ENCODE measurements around the gene EIF2D. TPM values are rescaled to one million over a fixed set of nuclear protein-coding genes. Genes with fewer than 3 reads are reported as not detected.

Gene EIF2D
- polyA plus RNA-seq, 3 donors: 29.5 to 57.5 (median 42.1) TPM

DNA sequence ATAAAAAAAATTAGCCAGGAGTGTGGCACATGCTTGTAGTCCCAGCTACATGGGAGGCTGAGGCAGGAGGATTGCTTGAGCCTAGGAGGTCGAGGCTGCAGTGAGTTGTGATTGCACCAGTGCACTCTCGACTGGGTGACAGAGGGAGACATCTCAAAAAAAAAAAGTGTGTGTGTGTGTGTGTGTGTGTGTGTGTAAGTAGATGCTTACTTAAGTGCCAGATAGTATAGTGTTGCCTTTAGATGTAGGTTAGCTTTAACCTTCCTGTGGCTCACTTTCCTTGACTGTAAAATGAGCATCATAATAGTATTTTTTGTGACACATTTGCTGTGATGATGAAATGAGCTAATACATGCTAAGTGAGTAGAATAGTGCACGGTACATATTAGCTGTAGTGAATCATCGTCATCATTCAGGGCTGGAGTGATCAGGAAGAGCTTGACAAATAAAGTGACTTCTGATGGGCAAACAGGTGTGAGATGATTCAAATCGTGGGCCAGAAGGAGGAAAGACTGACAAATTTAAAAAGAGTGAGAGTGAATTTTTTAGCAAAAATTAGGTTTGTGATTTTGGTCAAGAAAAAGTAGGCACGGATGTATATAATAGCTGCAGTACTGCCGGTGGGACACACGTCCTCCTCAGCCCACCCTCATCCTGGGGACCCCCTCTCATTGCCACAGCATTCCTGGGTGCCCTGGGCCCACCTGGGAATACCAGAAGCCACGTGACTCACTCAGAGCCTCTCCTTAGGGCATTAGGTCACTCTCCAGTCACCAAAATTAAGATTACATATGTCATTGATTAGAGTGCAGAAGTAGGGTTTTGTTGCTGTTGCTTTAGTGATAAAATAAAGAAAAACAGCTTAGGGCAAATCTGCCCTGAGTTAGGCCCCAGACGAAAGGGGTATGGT, 33.9 kb downstream of the EIF2D start:
- no peak overlapping the region for H3K27ac ChIP-seq (ENCODE audit: low read depth, low read length)
- WGBS, 3 donors: 77 to 83% (median 78%) methylated on average over 10 of the region's 10 CpGs

DNA sequence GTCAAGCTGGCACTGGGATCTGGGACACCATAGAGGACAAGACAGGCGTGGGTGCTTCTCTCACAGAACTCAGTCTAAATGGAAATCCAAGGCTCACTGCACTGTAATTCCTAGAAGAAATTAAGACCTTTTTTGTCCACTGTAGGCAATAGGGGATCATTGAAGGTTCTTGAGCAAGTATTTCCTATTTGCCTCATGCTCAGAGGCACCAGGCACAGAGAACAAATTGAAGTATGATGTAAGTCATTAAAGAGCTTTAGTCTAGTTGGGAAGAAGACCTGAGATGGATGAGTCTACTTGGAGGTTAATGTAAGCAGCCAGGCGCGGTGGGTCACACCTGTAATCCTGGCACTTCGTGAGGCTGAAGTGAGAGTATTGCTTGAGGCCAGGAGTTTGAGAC, 34.6 kb downstream of the EIF2D start:
- no peak overlapping the region for H3K27ac ChIP-seq (ENCODE audit: low read depth, low read length)
- WGBS, 3 donors: 77 to 99% (median 79%) methylated on average over 4 of the region's 4 CpGs

DNA sequence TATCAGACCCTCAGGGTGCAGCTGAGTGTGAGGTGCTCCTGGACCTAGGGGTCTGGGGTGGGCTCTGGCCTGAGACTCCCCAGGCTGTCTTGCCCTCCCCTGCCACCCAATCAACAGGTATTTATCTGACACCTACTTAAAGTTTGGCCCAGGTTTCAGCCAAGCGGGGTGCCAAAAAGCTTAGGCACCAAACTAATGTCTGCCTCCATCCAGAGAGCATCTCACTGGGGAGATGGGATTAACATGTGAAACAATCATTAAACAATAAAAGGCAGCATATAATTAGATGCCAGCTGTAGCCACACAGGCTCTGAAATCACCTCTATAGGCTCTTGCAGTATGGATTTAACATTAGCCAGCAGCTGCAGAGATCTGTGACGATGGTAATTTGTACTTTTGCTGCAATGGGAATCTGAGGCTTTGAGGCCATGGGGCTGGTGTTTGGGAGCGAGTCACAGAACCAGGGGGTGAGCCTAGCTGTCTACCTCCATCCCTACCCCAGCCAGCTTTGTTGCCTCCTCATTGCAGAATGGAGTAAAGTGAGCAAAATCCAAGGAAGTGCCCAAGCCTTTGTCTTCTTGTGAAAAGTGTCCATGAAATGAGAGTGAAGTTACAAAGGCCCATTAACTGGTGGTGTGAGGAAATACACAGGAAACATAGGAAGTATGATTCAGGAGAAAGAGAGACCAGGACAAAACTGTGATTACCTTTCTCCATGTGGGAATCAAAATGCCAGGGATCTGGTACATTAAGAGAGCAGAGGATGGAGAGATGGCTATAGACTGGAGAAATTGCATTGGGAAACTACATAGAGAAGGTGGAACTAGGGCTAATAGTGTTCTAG, 36.1 kb downstream of the EIF2D start:
- WGBS, 3 donors: 89 to 90% (median 89%) methylated on average over 3 of the region's 3 CpGs
- no peak overlapping the region for H3K27ac ChIP-seq (ENCODE audit: low read depth, low read length)

DNA sequence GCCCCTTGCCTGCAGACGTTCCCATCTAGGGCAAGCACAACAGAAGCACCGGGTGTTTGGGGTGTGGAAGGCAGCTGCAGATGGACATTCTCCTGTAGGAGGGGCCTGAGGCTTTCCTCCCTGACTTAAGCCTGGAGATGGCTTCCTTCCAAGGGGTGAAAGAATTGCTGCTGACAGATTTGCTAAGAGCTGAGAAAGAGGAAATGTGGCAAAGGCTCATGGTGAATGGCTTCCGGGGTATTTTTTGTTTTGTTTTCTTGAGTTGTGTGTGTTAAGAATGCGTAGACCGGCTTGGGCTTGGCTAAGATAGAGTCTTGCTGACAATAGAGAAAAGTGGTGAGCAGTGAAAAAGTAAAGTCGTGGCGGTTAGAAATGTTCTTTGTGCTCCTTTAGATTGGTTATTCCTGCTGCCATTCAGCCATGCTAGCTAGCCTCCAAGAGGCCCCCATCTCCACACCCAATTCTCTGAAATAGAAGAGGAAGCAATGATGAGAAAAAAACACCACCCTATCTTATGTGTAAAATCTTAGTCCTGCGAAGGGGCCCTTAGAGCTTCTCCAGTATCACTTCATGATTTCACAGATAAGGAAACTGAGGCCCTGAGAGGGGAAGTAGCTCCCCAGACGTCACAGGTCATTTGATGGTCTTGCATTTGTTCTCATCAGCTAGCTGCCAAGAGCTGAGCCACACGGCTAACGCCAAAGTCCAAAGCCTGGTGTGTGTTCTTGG, 36.9 kb downstream of the EIF2D start:
- 26 to 65% (median 32%) methylated on average over 11 of the region's 11 CpGs for WGBS, 3 donors

DNA sequence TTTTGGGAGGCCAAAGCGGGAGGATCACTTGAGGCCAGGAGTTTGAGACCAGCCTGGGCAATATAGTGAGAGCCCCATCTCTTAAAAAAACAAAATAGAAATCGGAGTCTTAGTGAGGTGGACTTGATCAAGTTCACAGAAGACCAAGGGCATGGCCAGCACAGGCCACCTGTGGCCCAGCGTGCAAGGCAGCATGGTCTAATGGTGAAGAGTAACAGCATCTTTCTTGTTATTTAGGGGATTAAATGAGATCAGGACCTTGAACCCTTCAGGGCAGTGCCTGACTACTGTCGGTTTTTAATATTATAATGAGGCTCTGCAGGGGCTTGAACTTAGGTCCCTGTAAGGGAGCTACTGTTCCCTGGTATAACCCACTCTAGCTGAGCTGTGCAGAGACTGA, 38.5 kb downstream of the EIF2D start:
- 93 to 94% (median 94%) methylated on average over 4 of the region's 4 CpGs for whole genome bisulfite sequencing, 3 donors
- H3K27ac ChIP-seq (ENCODE audit: low read depth, low read length): no peak overlapping the region

More for the DNA sequence above, 36.9 kb downstream of the EIF2D start:
- peak overlapping the region; percentile 14 for H3K27ac ChIP-seq (ENCODE audit: low read depth, low read length)

DNA sequence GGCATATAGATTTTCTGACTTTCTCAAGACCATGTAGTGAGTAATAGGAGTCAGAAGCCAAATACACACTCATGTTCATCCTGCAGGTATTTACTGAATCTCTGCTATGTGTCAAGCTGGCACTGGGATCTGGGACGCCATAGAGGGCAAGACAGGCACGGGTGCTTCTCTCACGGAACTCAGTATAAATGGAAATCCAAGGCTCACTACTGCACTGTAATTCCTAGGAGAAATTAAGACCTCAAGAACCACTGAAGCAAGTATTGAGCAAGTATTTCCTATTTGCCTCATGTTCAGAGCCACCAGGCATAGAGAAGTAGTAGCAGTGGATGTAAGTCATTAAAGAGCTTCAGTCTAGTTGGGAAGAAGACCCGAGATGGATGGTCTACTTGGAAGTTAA, 38.9 kb downstream of the EIF2D start:
- no peak overlapping the region for H3K27ac ChIP-seq (ENCODE audit: low read depth, low read length)
- WGBS, 3 donors: 63 to 93% (median 68%) methylated on average over 4 of the region's 4 CpGs

DNA sequence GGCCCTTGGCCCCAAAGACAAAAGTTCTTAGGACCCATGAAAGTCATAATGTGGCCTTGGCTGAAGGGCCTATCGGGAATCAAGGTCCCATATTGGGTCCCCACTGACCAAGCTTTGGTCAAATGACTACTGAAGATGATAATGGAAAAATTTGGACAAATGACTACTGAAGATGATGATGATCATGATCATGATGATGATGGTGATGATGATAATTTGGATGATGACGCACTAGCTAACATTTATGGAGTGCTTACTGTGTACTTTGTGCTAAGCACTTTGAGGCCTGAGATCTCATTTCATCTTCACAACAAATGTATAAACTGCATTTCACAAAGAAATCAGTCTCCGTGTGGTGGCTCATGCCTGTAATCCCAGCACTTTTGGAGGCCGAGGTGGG, 39.4 kb downstream of the EIF2D start:
- 92 to 98% (median 96%) methylated on average over 4 of the region's 4 CpGs for WGBS, 3 donors
- H3K27ac ChIP-seq (ENCODE audit: low read depth, low read length): no peak overlapping the region

DNA sequence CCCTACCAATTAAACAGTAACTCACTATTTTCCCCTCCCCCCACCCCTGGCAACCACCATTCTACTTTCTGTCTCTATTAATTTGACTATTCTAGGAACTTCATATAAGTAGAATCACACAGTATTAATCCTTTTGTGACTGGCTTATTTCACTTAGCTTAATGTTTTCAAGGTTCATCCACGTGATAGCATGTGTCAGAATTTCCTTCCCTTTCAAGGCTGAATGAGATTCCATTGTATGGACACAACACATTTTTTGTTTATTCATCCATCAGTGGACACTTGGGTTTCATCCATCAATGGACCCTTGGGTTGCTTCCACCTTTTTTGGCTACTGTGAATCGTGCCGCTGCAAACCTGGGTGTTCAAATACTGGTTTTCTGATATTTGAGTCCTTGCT, 41.7 kb downstream of the EIF2D start:
- WGBS, 3 donors: 82 to 89% (median 84%) methylated on average over 3 of the region's 3 CpGs

DNA sequence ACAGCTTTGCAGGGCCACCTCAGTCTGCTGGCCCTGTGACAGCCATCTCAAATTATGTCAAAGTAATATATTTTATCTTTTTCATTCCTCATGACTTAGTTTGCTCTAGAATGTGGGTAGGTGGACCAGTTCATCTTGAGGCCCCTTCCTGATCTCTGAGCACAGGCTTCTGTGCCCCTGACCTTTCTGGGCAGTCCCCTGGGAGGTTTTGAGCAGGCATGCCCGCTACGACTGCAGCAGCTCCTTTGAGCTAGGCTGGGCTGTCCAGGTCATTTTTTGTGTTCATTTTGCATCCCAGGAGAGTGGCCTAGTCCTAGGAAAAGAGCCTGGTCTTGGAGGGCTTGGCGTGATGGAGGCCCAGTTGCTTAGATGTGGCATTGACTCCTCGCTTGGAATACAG, 42.7 kb downstream of the EIF2D start:
- no peak overlapping the region for H3K27ac ChIP-seq (ENCODE audit: low read depth, low read length)
- 85 to 95% (median 88%) methylated on average over 4 of the region's 4 CpGs for WGBS, 3 donors

More for the DNA sequence above, 41.7 kb downstream of the EIF2D start:
- H3K27ac ChIP-seq (ENCODE audit: low read depth, low read length): no peak overlapping the region

DNA sequence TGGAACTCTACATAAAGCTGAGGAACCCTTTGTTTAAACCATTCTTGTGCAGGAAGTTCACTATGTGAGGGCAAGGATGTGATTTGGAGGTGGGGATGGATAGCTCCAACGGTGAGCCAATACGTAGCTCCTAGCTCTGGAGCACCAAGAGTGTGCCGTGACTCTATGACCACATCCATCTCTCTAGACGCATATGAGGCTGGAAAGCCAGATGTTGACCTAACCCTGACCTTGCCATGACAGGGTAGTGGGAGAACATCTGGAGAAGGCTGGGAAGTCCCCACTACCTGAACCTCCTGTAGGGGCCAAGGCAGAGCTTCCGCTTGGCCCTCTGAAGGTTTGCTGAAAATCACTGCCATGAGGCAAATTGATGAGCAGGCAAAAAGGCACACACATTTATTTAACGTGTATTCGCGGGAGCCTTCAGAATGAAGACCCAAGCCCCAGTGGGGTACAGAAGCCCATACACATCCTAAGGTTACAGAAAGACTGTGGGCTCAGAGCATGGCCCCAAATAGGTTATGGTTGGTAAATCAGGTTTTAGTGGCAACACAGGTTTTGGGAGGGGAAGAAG, 43.4 kb downstream of the EIF2D start:
- no peak overlapping the region for H3K27ac ChIP-seq (ENCODE audit: low read depth, low read length)
- WGBS, 3 donors: 79 to 93% (median 93%) methylated on average over 8 of the region's 8 CpGs

DNA sequence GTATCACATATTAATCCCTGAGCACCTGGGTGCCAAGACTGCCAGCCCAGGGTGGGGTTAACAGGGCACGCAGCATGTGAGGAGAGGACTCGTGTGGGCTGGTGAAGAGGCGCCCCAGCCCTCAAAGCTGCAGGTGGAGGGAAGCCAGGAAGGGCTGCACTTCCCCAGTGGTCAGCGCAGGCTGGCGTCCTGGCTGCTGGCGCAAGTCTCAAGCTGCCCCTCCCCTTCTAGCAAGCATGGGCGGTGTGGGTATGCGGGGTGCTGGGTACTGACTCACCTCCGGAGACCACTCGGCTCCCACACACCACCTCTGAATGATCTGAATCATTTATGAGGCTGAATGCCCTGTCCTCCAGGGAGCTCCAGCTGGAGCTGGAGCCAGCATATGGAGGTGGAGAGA, 44.0 kb downstream of the EIF2D start:
- no peak overlapping the region for H3K27ac ChIP-seq (ENCODE audit: low read depth, low read length)
- WGBS, 3 donors: 68 to 88% (median 76%) methylated on average over 7 to 10 of the region's 10 CpGs

DNA sequence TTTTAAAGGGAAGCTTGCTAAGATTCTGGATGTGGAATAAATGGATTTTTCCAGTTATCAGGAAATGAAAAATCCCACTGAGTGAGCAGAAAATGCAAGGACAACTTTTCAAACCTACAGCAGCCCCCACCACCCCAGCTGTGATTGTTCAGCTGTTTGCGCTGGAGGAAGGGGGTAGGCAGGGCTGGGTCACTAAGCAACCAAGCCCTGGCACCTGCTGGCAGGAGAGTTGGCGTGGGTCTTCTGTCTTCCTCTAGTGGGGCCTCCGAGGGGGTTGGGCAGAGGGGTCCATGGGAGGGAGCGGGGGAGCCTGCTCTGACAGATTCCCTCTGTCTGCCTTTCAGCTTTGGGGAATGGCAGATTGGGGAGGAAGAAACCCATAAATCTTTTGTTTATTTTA, 45.3 kb downstream of the EIF2D start:
- 73 to 90% (median 88%) methylated on average over 4 of the region's 4 CpGs for WGBS, 3 donors
- H3K27ac ChIP-seq (ENCODE audit: low read depth, low read length): no peak overlapping the region

DNA sequence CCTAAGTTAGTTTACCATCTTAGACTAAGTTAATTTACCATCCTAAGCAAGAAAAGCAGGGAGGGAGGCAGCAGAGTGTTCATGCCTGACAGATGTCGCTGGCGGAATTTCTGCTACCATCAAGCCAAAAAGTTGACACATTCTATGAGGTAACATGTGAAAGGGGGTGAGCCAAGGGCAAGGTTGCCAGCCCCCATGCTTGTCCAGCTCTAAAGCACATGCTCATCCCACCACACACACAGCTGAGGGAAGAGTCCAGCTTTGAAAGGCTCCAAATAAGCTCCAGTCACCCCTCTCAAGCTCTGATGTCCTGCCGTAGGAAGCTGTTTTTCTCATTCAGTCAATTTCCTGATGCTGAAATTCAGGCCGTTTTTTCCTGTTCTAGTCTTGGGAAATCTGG, 46.3 kb downstream of the EIF2D start:
- H3K27ac ChIP-seq (ENCODE audit: low read depth, low read length): no peak overlapping the region
- WGBS, 3 donors: 46 to 89% (median 49%) methylated on average over 4 of the region's 4 CpGs

DNA sequence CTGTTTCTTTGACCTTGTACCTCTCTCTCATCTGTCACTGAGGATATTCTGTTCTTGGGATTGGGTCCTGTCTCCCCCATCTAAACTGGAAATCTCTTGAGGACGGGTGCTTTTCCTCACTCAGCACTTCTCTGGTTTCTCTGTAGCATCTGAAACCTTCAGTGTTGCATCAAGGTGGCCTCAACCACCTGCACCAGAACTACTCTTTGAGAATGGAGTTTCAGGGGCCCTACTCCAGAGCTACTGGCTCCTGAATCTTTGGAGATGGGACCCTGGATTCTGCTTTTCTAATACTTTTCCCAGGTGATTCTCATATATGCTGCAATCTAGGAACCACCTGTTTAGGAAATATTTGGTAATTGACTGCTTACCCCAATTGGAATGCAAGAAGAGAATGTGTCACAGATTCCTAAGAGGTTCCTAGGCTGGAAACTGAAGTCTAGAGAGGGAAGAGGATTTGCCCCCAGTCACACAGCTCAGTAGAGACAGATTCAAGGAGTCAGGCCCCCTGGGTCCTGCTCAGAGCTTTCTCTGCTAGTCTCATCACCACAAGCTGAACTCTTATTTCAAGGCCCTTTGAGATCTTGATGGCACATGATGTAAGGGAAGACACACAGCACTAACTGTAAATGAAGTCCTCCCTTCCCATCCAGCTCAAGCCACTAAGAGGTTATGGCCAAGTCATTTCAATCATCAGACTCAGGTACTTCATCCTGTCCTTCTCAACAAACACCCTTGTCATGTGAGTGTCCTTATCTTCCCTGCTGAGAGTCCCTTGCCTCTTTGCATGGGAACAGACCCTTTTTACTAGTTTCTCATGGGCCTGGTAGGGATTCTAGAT, 48.7 kb downstream of the EIF2D start:
- no peak overlapping the region for H3K27ac ChIP-seq (ENCODE audit: low read depth, low read length)

DNA sequence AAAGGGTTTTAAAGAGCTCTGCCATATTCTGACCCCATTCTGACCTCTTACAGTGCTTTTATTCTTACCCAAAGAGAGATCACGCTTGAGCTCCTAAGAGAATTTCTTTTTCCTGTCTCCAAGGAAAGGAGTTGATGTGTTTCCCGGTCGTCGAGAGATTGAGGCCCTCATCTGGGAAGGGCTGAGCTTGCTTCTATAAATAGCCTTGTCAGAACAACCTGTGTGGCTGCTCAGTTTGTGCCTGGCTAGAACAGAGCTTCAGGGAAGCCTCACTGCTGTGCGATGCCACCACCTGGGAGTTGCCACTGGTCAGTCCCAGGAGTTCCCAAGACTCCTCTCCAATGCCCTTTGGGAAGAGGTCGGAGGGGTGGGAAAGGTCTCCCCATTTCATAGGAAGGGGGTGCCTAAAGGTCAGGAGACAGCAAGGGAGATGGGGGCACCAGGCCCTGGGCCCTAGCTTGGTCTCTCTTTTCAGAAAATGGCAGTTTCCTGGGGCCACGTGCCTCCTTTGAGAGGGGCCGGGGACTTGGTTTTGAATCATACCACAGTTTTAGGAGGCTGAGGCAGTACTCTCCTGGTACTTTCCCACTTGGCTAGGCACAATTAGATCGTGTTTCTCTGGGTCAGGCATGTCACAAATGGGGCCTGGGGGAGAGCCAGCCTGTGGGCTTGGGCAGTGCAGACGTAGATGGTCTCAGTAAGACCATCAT, 52.1 kb downstream of the EIF2D start:
- 51 to 73% (median 66%) methylated on average over 10 of the region's 10 CpGs for WGBS, 3 donors
- H3K27ac ChIP-seq (ENCODE audit: low read depth, low read length): no peak overlapping the region

More for the DNA sequence above, 48.7 kb downstream of the EIF2D start:
- WGBS, 3 donors: 55 to 86% (median 61%) methylated on average over 1 of the region's 1 CpG

DNA sequence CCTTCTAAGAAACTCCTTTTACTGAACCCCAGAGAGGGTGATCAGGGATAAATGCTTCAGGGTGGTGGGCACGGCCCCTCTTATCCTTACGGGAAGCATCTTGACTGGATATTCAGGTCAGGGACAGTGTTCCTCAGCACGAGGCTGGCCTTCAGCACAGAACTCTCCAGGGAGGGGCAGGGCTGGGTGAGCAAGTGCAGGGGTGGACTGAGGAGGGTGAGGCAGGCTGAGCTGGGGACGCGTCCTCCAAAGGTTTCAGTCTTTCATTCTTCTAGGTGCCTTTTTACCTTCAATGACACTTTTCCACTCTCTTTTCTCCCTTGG, 52.6 kb downstream of the EIF2D start:
- H3K27ac ChIP-seq (ENCODE audit: low read depth, low read length): no peak overlapping the region
- 49 to 76% (median 74%) methylated on average over 5 of the region's 5 CpGs for WGBS, 3 donors
